GM19468 (cell line): ENCODE results near the gene AHDC1.

ENCODE experiments used
- ATAC-seq: cut with Tn5 transposase; IDR thresholded peaks from one replicate; pipeline ENCODE4 v1.9.1; 2021; ENCODE audit warnings: mild to moderate bottlenecking, moderate library complexity, moderate number of reproducible peaks; ENCODE audit not compliant: unreplicated experiment; ENCODE audit errors: extremely low read depth

The AHDC1 gene

DNA sequence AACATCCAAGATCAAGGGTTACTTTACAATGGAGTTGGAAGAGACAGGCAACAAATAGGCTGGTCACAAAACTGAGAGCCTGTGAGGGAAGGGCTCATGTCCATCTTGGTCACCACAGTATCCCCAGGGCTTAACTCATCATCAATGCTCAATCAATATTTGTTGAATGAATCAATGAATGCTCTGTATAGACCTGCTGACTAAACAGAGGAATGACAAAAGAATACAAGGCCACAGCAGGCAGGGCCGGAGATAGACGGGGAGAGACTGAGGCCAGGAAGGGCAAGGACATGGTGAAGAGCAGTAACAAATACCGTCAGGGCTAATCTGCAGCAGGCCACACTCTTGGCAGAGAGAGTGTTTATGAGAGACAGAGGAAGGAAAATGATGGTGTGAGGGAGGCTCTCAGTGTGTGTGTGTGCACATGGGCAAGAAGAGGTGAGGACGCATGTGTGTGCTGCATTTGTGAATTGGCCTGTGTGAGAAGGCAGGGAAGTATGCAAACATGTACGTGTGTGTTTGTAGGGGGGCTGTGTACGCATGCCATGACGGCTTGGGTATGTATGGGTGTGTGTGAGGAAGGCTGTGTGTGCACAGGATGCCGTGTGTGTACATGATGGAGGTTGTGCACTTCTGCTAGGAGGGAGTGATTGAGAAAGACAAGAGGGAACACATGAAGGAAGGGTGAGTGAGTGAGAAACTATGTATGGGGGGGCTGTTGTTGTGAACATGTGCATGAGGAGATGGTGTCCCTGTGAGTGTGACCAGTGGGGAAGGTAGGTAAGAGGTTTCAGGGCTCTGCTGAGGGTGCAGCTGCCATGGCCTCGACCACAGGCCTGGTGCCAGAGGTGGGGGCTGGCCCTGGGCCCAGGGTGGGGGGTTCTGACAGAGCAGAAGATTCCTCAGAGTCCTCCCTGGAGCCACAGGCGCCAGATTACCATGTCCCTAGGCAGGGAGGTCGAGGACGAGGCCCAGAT, 15.4 kb downstream of the AHDC1 start:
- ATAC-seq = no peak

- no peak for ATAC-seq
Observed at GRCh38 chr1:27585684-27586083, 18.3 kb downstream of the AHDC1 start.

DNA sequence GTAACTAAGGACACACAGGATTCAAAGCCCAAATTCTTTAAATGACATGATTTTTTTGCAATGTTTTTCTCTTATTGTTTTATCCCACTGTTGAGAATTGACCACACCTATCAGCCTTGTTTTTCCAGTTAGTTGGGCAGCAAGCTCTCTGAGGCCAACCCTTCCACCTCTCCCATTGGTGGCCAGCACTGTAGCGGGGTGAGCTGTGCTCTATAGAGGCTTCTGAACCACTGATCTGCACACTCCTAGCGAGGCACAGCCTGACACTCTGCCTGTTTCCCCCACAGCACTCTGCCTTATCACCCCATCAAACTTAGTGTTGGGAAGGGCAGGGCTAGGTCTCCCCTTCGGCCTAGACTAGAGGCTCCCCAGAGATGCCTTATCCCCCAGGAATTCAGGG, 19.5 kb downstream of the AHDC1 start:
- no peak for ATAC-seq

DNA sequence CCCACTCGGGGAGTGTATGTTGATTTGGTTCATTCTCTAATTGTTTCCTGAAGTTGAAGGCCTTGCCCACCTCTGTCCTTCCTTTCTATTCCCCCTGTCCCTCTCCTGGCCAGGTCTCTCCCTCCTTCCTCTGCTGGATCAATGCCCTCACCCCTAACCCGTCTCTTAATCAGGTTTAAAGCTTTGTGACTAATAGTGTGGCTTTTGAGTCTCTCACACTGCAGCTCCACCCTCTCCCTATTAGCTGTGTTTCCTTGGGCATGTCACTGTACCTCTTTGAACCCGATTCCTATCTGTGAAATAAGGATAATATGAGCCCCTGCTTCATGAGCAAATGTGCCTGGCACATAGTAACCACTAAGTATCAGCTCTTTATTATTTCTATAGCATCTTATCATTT, 20.5 kb downstream of the AHDC1 start:
- no peak for ATAC-seq

DNA sequence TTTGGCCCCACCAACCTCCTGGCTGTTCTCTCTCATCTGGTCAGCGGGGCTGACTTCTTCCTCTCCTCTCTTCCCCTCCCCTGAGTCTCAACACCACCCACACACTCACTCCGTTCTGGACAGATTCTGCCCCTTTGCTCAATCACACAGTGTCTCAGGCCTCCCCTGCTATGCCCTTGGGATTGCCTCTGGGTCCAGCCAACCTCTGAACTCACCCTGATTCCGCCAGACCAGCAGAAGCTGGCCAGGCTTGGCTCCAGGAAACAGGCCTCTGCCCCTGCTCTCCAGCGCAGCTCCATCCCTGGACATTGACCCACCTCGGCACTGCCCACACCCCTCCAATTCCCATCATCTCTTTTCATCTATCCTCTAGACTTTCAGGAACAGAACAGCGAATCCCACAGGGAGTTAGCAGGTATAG, 22.1 kb downstream of the AHDC1 start:
- no peak for ATAC-seq

DNA sequence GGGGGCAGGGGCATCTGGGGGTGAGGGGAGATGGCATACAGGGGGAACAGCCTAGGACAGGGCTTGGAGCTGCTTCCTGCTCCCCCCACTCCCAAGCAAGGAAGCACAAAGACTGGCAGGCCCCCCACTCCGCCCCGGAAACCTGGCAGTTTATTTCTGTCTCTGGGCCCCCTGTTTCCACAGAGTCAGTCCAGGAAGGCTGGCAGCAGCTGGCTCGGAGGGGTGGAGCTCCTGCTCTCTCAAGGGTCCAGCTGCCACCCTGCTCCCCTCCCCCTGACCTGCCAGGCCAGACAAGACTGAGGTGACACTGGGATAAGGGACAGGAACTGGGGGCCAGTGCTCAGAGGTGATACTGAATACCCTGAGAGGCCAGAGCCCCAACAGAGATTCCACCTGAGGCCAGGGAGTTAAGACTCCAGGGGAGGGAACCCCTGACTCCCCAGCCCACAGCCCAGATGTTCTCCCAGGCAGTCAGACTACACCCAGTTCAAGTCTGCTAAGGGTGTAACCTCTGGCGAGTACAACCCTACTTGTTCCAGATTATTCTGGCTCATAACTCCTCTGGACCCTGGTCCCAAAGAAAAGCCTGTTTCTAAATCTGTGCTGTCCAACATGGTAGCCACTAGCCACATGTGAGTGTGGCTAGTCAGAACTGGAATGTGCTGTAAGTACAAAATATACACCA, 26.3 kb downstream of the AHDC1 start:
- no peak for ATAC-seq

- no peak for ATAC-seq
Observed at GRCh38 chr1:27576806-27577227, 27.1 kb downstream of the AHDC1 start.

GRCh38 chr1:27575840-27576331, 28.1 kb downstream of the AHDC1 start:
- no peak for ATAC-seq

DNA sequence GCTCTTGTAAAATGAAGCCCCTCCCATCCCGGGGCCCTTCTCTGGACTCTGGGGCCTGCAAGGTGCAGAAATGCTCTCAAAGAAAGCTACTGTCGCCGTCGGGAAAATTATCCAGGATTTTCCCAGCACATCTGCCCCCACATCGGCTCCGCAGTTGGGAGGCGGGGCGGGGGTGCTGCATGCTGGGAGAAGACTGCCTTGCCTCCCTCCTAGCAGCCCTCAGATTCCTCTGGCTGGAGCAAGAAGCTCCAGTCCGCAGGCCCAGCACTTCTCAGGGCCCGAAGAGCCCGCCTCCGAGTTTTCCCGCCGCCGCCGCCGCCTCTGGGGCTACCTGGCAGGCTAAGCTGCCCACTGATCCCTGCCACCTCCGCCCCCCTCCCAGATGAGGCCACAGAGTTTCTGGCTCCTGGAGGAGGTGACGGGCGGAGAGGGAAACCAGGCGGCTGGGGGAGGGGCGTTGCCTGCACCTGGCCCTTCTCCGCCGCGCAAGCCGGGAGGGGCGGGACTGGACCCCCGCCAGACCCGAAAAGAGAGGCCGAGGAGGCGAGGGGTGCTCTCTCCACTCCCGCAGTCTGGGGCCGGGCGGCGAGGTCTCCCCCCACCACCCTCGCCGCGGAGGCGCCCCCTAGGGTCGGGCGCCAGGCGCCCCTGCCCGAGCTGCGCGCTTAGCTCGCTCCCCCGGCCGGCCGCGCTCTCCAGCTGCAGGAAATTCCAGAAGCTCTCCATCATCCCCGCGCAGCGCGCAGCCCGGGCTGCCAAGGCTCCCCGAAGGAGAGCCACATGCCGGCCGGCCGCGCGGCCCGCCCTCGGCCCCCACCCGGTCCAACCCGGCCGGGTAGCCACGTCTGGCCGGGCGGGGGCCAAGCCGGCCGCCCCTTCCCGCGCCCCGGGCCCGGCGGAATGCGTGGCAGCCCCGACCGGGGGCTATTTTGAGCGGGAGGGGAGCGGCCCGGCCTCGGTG, 28.8 kb downstream of the AHDC1 start:
- ATAC-seq = no peak

DNA sequence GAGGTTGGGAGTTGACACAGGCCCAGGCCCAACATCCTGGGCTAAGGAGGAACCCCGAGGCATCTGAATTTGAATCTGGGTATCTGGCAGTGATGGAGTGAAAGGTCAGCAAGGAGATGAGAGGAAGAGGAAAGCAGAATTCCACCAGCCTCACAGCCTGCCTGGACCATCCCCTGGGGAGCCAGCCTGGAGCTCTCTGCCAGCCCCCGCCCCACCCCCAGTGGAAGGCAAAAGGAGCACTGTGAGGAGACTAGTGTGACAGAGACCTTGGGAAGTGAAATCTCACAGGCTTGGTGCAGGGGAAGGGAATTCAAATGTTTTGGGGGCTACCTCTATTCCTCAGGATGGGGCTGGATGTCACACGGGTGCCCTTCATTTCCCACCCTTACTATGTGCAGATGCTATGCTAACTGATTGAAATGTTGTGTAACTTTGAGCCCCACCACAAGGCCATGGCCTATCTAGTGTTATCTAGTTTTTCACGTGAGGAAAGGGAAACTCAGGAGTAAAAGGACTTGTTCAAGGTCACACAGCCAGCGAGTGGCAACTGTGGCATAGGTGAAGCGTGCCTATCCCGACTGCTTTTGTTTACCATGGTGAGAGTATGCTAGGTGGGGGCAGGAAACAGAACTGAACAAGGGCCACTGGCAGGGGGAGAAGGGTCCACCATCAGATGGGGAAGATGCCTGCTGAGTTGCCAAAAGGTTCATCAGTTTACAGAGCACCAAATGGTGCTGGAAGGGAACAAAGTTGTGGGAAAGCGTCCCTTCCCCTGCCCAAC, 29.8 kb downstream of the AHDC1 start:
- ATAC-seq = no peak

DNA sequence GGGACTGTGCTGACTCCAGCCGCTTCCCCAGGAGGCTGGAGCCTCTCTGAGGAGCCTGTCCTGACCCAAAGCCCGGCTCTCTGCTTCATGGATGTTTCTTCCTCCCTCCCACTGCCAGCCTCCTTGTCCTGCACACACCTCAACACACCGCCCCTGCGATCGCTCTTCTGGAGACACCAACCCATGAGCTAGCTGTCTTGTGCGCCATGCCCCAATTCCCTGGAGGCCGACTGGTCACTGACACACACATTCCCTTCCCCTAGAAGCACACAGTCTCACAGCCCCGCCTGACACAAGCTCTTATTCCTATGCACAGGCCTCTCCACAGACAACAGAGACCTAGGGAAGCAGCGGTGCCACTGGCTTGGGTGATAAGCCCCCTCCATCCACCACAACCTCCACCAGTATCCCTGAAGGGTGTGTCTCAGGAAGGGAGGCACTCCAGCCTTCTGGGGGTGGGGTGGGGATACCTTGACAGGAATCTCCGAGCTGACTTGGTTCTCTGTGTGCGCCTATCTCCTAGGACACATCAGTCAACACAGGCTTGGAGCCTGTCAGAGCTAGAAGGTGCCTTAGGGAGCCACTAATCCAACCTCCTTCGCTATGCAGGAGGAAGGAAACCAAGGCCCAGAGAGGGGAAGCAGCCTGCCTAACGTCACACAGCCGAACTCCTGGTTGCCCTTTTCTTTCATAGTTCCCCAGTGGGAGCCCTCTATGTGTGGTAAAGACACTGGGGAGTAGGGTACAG, 31.1 kb downstream of the AHDC1 start:
- ATAC-seq = no peak

DNA sequence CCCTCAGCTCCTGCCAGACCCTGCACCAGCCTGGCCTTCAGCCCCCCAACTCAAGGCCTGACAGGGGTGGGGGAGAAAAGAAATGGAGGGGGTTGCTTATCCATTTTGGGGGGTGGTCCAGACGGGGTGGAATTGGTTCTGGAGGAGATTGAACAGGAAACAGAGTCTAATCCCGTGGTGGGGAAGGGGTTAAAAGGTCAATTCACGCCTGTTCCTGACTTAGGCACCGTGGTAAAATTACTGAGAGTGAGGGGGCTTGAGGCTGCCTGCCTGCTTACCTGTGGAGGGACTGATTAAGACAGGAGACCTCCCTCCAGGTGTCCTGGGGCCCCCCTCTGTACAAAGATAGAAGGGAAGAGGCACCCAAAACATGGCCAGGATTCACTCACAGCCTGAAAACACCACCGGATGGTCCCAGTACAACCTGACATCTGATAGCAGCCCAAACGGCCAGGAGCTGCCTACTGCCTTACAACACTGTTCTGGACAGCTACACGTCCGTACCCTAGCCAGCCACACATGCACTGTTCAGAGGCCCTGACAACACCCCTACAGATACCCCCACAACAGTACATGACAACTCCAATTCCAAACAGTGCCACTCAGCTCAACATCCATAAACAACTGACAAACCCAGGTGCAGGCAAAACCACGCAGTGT, 31.8 kb downstream of the AHDC1 start:
- no peak for ATAC-seq

- ATAC-seq = no peak
Observed at GRCh38 chr1:27571439-27572018, 32.4 kb downstream of the AHDC1 start.

DNA sequence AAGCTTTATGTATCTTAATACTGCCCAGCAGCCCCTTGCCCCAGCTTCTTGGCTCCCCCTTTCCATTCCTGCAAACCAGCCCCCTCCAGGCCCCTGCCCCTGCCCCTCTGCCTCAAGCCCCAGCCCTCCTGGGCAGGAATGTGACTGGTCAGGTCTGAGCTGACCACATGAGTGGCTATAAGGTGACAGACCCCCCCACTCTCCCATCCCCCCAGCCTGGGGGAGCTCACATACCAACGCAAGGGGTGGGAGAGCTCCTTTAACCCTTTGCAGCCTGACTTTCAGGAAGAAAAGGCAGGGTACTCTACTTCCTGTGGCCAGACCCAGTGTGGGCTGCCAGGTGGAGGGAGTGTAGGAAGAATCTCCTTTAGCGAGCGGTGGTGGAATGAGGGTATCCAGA, 33.2 kb downstream of the AHDC1 start:
- no peak for ATAC-seq

DNA sequence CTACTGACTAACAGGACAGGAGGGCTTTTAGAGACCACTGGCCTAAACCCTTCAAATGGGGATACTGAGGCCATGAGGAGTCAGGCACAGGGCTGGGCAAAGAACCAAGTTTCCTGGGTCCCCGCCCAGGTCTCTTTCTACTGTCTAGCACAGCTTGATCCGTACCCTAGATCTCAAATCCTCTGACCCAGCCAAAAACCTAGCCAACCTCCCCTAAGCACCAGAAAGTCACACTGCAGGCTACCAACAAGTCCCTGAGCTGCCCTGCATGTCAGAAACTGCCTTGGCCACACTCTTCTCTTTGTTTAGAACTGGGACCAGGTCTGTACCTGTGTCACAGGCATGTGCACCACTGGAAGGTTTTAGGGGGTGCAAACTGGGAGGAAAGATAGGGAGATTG, 33.6 kb downstream of the AHDC1 start:
- ATAC-seq = no peak

- no peak for ATAC-seq
Observed at GRCh38 chr1:27569506-27570291, 34.2 kb downstream of the AHDC1 start.

GRCh38 chr1:27569088-27569460, 34.9 kb downstream of the AHDC1 start:
- ATAC-seq = no peak
